Stomach (tissue), 9 donors: ENCODE measurements around the gene OR51F1. TPM values are rescaled to one million over a fixed set of nuclear protein-coding genes. Genes with fewer than 3 reads are reported as not detected.

Experiments
- DNase-seq, 2 donors: peaks; one replicate each; pipeline versions ENCODE4 v3.0.0 to v3.0.0-alpha.2; 2013 to 2019
- H3K27ac ChIP-seq, 5 donors: fragments of 200-600 bp in 4 of 5; sonication (generic) in 4 of 5; one replicate each; pipeline ENCODE4 v1.5.1; 2013 to 2019; ENCODE audit warnings: mild to moderate bottlenecking in 1 of 5, moderate library complexity in 1 of 5
- H3K27me3 ChIP-seq, 3 donors: fragments of 200-600 bp; sonication (generic); one replicate each; pipeline ENCODE4 v1.5.1; 2017 to 2019; ENCODE audit warnings: mixed run types in 1 of 3
- H3K36me3 ChIP-seq, 4 donors: fragments of 200-600 bp; sonication (generic); 1 replicate in 3 of 4; 2 replicates in 1 of 4; pipeline ENCODE4 v1.5.1; 2016 to 2019
- H3K4me1 ChIP-seq, 4 donors: fragments of 200-600 bp; sonication (generic); one replicate each; pipeline ENCODE4 v1.5.1; 2016 to 2019
- H3K4me3 ChIP-seq, 4 donors: fragments of 200-600 bp; sonication (generic) in 3 of 4; one replicate each; pipeline ENCODE4 v1.5.1; 2016 to 2019; ENCODE audit warnings: mild to moderate bottlenecking in 1 of 4
- H3K9me3 ChIP-seq, 4 donors: fragments of 200-600 bp; sonication (generic); one replicate each; pipeline ENCODE4 v1.5.1; 2016 to 2019
- EP300 ChIP-seq: sonication (generic); formaldehyde crosslinking; IDR thresholded peaks from one replicate; pipeline ENCODE4 v1.6.1; 2017; ENCODE audit warnings: antibody characterized with exemption
- POLR2A ChIP-seq, 4 donors: fragments of 450-650 bp; IDR thresholded peaks; one replicate each; pipeline ENCODE4 v1.6.1; 2016; ENCODE audit warnings: antibody characterized with exemption in 4 of 4, control low read depth in 2 of 4, mild to moderate bottlenecking in 1 of 4, moderate library complexity in 1 of 4
- POLR2AphosphoS5 ChIP-seq, 3 donors: sonication (generic); formaldehyde crosslinking; IDR thresholded peaks; one replicate each; pipeline ENCODE4 v1.6.1; 2016; ENCODE audit warnings: antibody characterized with exemption in 3 of 3
- WGBS, 5 donors: extraction: QIAGEN DNeasy Blood & Tissue Kit in 3 of 5; methylation state at CpG; one replicate each; pipeline versions ENCODE4 v1.1.5 to v1.1.7; 2013 to 2018; 5-methylcytosine and 5-hydroxymethylcytosine counted together
- intact Hi-C: fragments of 100-400 bp; cut with DNase I; formaldehyde crosslinking; loops from one replicate; pipeline ENCODE4 v1.15.1; 2023; ENCODE audit warnings: low total_unique reads
- polyA plus RNA-seq, 3 donors: library from polyadenylated mRNA; stranded (reverse); fragments of 200-250 nt; gene quantifications; one replicate each; pipeline ENCODE4 v1.2.3, GENCODE V29; 2013
- total RNA-seq, 5 donors: library from RNA; depleted of rRNA; stranded (reverse); fragments of >200 nt; gene quantifications; one replicate each; pipeline versions ENCODE4 v1.1.0 to v1.2.3, GENCODE V29; 2014 to 2016
- TF ChIP-seq, protein P1 (sequence below), 7 experiments: fragments of 450-650 bp in 4 of 7; fragments of 200-600 bp in 3 of 7; sonication (generic) in 3 of 7; IDR thresholded peaks; one replicate each; pipeline ENCODE4 v1.5.1; 2016 to 2019; ENCODE audit warnings: antibody characterized with exemption in 7 of 7, control low read depth in 2 of 7, mild to moderate bottlenecking in 1 of 7
- donor health status: healthy with polysubstance abuse.
- donor health status: Bipolar disorder and iron deficiency.
- donor health status: healthy.

The OR51F1 gene
- total and polyA plus RNA-seq, 8 donors: not detected

- no peaks in the 10 kb centered on the region for H3K4me1 ChIP-seq
- H3K4me3 ChIP-seq: no peak overlapping the region
- no peak for DNase-seq
- H3K36me3 ChIP-seq: no peaks in the 10 kb centered on the region
- no peaks in the 10 kb centered on the region for H3K27me3 ChIP-seq
- 31 to 47% (median 40%) methylated on average over 6 of the region's 6 CpGs for WGBS, 5 donors
- TF ChIP-seq EP300 (no peak), POLR2A (IDR thresholded peaks at IDR 0.05) (no peak), POLR2AphosphoS5 (IDR thresholded peaks at IDR 0.05) (no peak)
- TF ChIP-seq, protein P1, sequence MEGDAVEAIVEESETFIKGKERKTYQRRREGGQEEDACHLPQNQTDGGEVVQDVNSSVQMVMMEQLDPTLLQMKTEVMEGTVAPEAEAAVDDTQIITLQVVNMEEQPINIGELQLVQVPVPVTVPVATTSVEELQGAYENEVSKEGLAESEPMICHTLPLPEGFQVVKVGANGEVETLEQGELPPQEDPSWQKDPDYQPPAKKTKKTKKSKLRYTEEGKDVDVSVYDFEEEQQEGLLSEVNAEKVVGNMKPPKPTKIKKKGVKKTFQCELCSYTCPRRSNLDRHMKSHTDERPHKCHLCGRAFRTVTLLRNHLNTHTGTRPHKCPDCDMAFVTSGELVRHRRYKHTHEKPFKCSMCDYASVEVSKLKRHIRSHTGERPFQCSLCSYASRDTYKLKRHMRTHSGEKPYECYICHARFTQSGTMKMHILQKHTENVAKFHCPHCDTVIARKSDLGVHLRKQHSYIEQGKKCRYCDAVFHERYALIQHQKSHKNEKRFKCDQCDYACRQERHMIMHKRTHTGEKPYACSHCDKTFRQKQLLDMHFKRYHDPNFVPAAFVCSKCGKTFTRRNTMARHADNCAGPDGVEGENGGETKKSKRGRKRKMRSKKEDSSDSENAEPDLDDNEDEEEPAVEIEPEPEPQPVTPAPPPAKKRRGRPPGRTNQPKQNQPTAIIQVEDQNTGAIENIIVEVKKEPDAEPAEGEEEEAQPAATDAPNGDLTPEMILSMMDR (IDR thresholded peaks at IDR 0.05): no peak
- intact Hi-C loops: no loop called here
- H3K27ac ChIP-seq: no peak overlapping the region
- H3K9me3 ChIP-seq: no peaks in the 10 kb centered on the region
These were observed 28.9 kb upstream of the OR51F1 start for GRCh38 chr11:4798427-4799183.

DNA sequence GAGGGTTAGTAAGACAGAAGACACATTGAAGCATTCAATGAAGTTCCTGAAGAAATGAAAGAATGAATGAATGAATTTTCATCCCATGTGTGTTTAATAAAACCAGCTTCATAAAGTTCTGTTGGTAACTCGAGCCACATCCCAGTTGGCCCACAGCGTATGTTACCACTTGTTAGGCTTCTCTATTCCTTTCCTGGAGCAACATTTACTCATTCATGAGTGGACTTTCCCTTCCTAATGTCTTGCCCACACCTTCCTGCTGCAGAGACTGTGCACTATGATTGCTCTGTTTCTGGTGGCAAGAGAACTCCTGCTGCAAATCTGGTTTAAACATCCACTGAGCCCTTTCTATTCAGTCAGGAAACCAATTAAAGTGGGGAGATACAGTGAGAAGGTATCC is 27.5 kb upstream of the OR51F1 start:
- TF ChIP-seq, protein P1 (IDR thresholded peaks at IDR 0.05): no peak
- TF ChIP-seq POLR2AphosphoS5 (IDR thresholded peaks at IDR 0.05): no peak
- TF ChIP-seq EP300: no peak
- no peak for TF ChIP-seq POLR2A (IDR thresholded peaks at IDR 0.05)
- Histone ChIP-seq H3K4me3 (no peak overlapping the region), H3K27ac (no peak overlapping the region), H3K36me3 (no peaks in the 10 kb centered on the region), H3K9me3 (no peaks in the 10 kb centered on the region), H3K27me3 (no peaks in the 10 kb centered on the region), H3K4me1 (no peaks in the 10 kb centered on the region)
- 11 to 22% (median 18%) methylated on average over 2 of the region's 2 CpGs for WGBS, 5 donors
- intact Hi-C loops: no loop called here
- DNase-seq: no peak

DNA sequence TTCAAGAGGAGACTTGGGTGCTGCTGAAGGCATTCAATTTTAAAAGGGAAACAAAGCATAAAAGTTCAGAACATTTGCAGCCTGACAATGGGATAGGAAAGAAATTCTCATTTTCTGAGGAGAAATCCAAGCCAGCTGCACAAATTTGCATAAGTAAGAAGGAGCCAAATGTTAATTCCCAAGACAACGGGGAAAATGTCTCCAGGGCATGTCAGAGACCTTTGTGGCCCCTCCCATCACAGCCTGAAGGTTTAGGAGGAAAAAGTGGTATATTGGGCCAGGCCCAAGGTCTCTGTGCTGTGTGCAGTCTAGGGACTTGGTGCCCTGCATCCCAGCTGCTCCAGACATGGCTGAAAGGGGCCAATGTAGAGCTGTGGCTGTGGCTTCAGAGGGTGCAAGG is 12.7 kb upstream of the OR51F1 start:
- no peaks in the 10 kb centered on the region for H3K36me3 ChIP-seq
- H3K4me1 ChIP-seq: no peaks in the 10 kb centered on the region
- H3K4me3 ChIP-seq: no peak overlapping the region
- no peaks in the 10 kb centered on the region for H3K27me3 ChIP-seq
- H3K9me3 ChIP-seq: peaks cover 0 to 6% (median 3%) of the 10 kb centered on the region in 4 donors
- DNase-seq: no peak
- no peak for TF ChIP-seq POLR2AphosphoS5 (IDR thresholded peaks at IDR 0.05)
- 60 to 71% (median 69%) methylated on average over 1 of the region's 1 CpG for WGBS, 5 donors
- intact Hi-C loops: no loop called here
- no peak overlapping the region for H3K27ac ChIP-seq

- H3K4me3 ChIP-seq: no peak overlapping the region
- intact Hi-C loops: no loop called here
- TF ChIP-seq POLR2AphosphoS5 (IDR thresholded peaks at IDR 0.05): no peak
- TF ChIP-seq, protein P1 (IDR thresholded peaks at IDR 0.05): no peak
- no peak for TF ChIP-seq POLR2A (IDR thresholded peaks at IDR 0.05)
- TF ChIP-seq EP300: no peak
- no peaks in the 10 kb centered on the region for H3K9me3 ChIP-seq
- H3K36me3 ChIP-seq: no peaks in the 10 kb centered on the region
- no peaks in the 10 kb centered on the region for H3K4me1 ChIP-seq
- no peak overlapping the region for H3K27ac ChIP-seq
- no peaks in the 10 kb centered on the region for H3K27me3 ChIP-seq
- DNase-seq: no peak
These were observed 1.6 kb downstream of the OR51F1 start for GRCh38 chr11:4768094-4768493.

- no peaks in the 10 kb centered on the region for H3K9me3 ChIP-seq
- H3K4me1 ChIP-seq: no peaks in the 10 kb centered on the region
- DNase-seq: no peak
- intact Hi-C loops: no loop called here
- no peaks in the 10 kb centered on the region for H3K36me3 ChIP-seq
- TF ChIP-seq POLR2AphosphoS5 (IDR thresholded peaks at IDR 0.05) (no peak), POLR2A (IDR thresholded peaks at IDR 0.05) (no peak)
- H3K27me3 ChIP-seq: no peaks in the 10 kb centered on the region
- no peak overlapping the region for H3K27ac ChIP-seq
- WGBS, 5 donors: 81 to 93% (median 88%) methylated on average over 6 of the region's 6 CpGs
- no peak overlapping the region for H3K4me3 ChIP-seq
These were observed 3.2 kb downstream of the OR51F1 start for GRCh38 chr11:4766420-4767043.
